ENCODE results near the gene NCAPD2. TPM values are rescaled to one million over a fixed set of nuclear protein-coding genes. Genes with fewer than 3 reads are reported as not detected.
"Not testable (repeated sequence)": the region's sequence is repeated elsewhere in the genome, so short reads cannot be mapped to it uniquely, and the experiment has no call there.

The NCAPD2 gene
- total RNA-seq, 1 experiment from 2014 or later = 266 TPM

DNA sequence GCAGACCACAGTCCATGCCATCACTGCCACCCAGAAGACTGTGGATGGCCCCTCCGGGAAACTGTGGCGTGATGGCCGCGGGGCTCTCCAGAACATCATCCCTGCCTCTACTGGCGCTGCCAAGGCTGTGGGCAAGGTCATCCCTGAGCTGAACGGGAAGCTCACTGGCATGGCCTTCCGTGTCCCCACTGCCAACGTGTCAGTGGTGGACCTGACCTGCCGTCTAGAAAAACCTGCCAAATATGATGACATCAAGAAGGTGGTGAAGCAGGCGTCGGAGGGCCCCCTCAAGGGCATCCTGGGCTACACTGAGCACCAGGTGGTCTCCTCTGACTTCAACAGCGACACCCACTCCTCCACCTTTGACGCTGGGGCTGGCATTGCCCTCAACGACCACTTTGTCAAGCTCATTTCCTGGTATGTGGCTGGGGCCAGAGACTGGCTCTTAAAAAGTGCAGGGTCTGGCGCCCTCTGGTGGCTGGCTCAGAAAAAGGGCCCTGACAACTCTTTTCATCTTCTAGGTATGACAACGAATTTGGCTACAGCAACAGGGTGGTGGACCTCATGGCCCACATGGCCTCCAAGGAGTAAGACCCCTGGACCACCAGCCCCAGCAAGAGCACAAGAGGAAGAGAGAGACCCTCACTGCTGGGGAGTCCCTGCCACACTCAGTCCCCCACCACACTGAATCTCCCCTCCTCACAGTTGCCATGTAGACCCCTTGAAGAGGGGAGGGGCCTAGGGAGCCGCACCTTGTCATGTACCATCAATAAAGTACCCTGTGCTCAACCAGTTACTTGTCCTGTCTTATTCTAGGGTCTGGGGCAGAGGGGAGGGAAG, 43.9 kb downstream of the NCAPD2 start:
- Histone ChIP-seq H3F3A (ENCODE audit: insufficient read depth, low read depth) (peaks cover 81% of the 10 kb centered on the region), H3K27ac (peak overlapping the region; percentile 29), H3K4me1 (replicated peaks; ENCODE audit: insufficient read depth) (peaks cover 35% of the 10 kb centered on the region), H3K36me3 (ENCODE audit: low read depth) (peaks cover 35% of the 10 kb centered on the region), H3K4me2 (peak overlapping the region; percentile 96; the same call in 1 of the 2 replicates), H3K79me2 (ENCODE audit: low read depth) (peaks cover 36% of the 10 kb centered on the region), H4K20me1 (ENCODE audit: insufficient read depth) (peaks cover 45% of the 10 kb centered on the region)
- POLR2A ChIA-PET (ENCODE audit: unreplicated experiment) = interaction anchor here (0.5 to 1.0 kb wide), 11 partner anchors 9 to 258 kb away, joined by 3 to 10 read pairs (median 4); partner anchors contain the start of gene SCNN1A
- BruUV-seq (replicated peaks); H3K9me3 ChIP-seq (ENCODE audit: insufficient read depth, low read depth); H2AFZ ChIP-seq; H3K27me3 ChIP-seq (ENCODE audit: insufficient read depth, low read depth); H3K9me2 ChIP-seq (ENCODE audit: insufficient read depth); H3K4me3 ChIP-seq: not testable (repeated sequence)
- TF ChIP-seq, protein P1, sequence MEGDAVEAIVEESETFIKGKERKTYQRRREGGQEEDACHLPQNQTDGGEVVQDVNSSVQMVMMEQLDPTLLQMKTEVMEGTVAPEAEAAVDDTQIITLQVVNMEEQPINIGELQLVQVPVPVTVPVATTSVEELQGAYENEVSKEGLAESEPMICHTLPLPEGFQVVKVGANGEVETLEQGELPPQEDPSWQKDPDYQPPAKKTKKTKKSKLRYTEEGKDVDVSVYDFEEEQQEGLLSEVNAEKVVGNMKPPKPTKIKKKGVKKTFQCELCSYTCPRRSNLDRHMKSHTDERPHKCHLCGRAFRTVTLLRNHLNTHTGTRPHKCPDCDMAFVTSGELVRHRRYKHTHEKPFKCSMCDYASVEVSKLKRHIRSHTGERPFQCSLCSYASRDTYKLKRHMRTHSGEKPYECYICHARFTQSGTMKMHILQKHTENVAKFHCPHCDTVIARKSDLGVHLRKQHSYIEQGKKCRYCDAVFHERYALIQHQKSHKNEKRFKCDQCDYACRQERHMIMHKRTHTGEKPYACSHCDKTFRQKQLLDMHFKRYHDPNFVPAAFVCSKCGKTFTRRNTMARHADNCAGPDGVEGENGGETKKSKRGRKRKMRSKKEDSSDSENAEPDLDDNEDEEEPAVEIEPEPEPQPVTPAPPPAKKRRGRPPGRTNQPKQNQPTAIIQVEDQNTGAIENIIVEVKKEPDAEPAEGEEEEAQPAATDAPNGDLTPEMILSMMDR (conservative IDR thresholded peaks at IDR 0.05) = peak; percentile 94
- intact Hi-C loops (cut with micrococcal nuclease; ENCODE audit: unreplicated experiment) = loop anchor here (1.0 to 10.0 kb wide), 4 partner anchors 114 to 553 kb away; no protein-coding TSS in a partner anchor
- peak; percentile 75 to 82 for DNase-seq
- CTCF ChIA-PET = interaction anchor here (0.5 to 1.0 kb wide), 15 partner anchors 9 to 1288 kb away, joined by 3 to 6 read pairs (median 3); partner anchors contain the start of gene SCNN1A

DNA sequence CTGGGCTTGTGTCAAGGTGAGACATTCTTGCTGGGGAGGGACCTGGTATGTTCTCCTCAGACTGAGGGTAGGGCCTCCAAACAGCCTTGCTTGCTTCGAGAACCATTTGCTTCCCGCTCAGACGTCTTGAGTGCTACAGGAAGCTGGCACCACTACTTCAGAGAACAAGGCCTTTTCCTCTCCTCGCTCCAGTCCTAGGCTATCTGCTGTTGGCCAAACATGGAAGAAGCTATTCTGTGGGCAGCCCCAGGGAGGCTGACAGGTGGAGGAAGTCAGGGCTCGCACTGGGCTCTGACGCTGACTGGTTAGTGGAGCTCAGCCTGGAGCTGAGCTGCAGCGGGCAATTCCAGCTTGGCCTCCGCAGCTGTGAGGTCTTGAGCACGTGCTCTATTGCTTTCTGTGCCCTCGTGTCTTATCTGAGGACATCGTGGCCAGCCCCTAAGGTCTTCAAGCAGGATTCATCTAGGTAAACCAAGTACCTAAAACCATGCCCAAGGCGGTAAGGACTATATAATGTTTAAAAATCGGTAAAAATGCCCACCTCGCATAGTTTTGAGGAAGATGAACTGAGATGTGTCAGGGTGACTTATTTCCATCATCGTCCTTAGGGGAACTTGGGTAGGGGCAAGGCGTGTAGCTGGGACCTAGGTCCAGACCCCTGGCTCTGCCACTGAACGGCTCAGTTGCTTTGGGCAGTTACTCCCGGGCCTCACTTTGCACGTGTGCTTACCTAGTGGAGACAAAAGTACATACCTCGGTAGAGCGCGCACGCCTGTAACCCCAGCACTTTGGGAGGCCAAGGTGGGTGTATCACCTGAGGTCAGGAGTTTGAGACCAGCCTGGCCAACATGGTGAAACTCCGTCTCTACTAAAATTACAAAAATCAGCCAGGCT, 44.8 kb downstream of the NCAPD2 start:
- POLR2A ChIA-PET (ENCODE audit: unreplicated experiment) = interaction anchor here (0.6 to 1.0 kb wide), 4 partner anchors 9 to 259 kb away, joined by 3 to 4 read pairs (median 4); no protein-coding TSS in a partner anchor
- peak in 1 of 2 experiments; percentile 21 for DNase-seq
- Histone ChIP-seq H3K4me2 (no peak overlapping the region), H2AFZ (no peak overlapping the region), H3K9me3 (ENCODE audit: insufficient read depth, low read depth) (no peaks in the 10 kb centered on the region), H3K27me3 (ENCODE audit: insufficient read depth, low read depth) (no peaks in the 10 kb centered on the region), H3K4me3 (no peak overlapping the region), H3K36me3 (ENCODE audit: low read depth) (peaks cover 35% of the 10 kb centered on the region), H3K27ac (peak overlapping the region; percentile 0; the same call in 1 of the 2 replicates), H3K79me2 (ENCODE audit: low read depth) (peaks cover 33% of the 10 kb centered on the region), H3F3A (ENCODE audit: insufficient read depth, low read depth) (peaks cover 72% of the 10 kb centered on the region), H4K20me1 (ENCODE audit: insufficient read depth) (peaks cover 45% of the 10 kb centered on the region), H3K9me2 (ENCODE audit: insufficient read depth) (no peaks in the 10 kb centered on the region), H3K4me1 (replicated peaks; ENCODE audit: insufficient read depth) (peaks cover 30% of the 10 kb centered on the region)
- no TSS peak for BruUV-seq (replicated peaks)
- TF ChIP-seq EZH2 (IDR thresholded peaks at IDR 0.05; ENCODE audit: low read depth) = no peak
- TF ChIP-seq, protein P1 (conservative IDR thresholded peaks at IDR 0.05) = no peak
- CTCF ChIA-PET = interaction anchor here (0.6 to 1.0 kb wide), 4 partner anchors 12 to 362 kb away, joined by 3 to 5 read pairs (median 3); no protein-coding TSS in a partner anchor
- intact Hi-C loops (cut with micrococcal nuclease; ENCODE audit: unreplicated experiment) = loop anchor here (1.0 to 10.0 kb wide), 4 partner anchors 115 to 554 kb away; no protein-coding TSS in a partner anchor

GRCh38 chr12:6539314-6539682, 45.4 kb downstream of the NCAPD2 start:
- TF ChIP-seq EZH2 (IDR thresholded peaks at IDR 0.05; ENCODE audit: low read depth) = no peak
- TF ChIP-seq, protein P1 (conservative IDR thresholded peaks at IDR 0.05) = no peak
- no peaks in the 10 kb centered on the region for H3K27me3 ChIP-seq (ENCODE audit: insufficient read depth, low read depth)
- H3F3A ChIP-seq (ENCODE audit: insufficient read depth, low read depth) = peaks cover 72% of the 10 kb centered on the region
- intact Hi-C loops (cut with micrococcal nuclease; ENCODE audit: unreplicated experiment) = loop anchor here (10.0 kb wide), 3 partner anchors 324 to 554 kb away; no protein-coding TSS in a partner anchor
- no peak for DNase-seq
- no peak overlapping the region for H2AFZ ChIP-seq
- H3K4me1 ChIP-seq (replicated peaks; ENCODE audit: insufficient read depth) = peaks cover 30% of the 10 kb centered on the region
- no peaks in the 10 kb centered on the region for H3K9me3 ChIP-seq (ENCODE audit: insufficient read depth, low read depth)
- H3K4me3 ChIP-seq = no peak overlapping the region
- no peaks in the 10 kb centered on the region for H3K9me2 ChIP-seq (ENCODE audit: insufficient read depth)
- no peak overlapping the region for H3K27ac ChIP-seq
- peaks cover 33% of the 10 kb centered on the region for H3K79me2 ChIP-seq (ENCODE audit: low read depth)
- peaks cover 35% of the 10 kb centered on the region for H3K36me3 ChIP-seq (ENCODE audit: low read depth)
- no peak overlapping the region for H3K4me2 ChIP-seq
- H4K20me1 ChIP-seq (ENCODE audit: insufficient read depth) = peaks cover 45% of the 10 kb centered on the region
- POLR2A ChIA-PET (ENCODE audit: unreplicated experiment) = interaction anchor here (0.6 to 0.7 kb wide), 2 partner anchors 30 to 163 kb away, joined by 4 to 8 read pairs; no protein-coding TSS in a partner anchor
- CTCF ChIA-PET = interaction anchor here (0.6 to 1.7 kb wide), 6 partner anchors 27 to 295 kb away, joined by 3 to 9 read pairs (median 4); no protein-coding TSS in a partner anchor
- BruUV-seq (replicated peaks) = no TSS peak
